DND-41 (cell line): ENCODE data around the gene PYCR2.
"Not testable (repeated sequence)": the region's sequence is repeated elsewhere in the genome, so short reads cannot be mapped to it uniquely, and the experiment has no call there.

Experiments used
- ATAC-seq: fragments of 200-7000 bp; cut with Tn5 transposase; 3 replicates; pipeline ENCODE4 v1.9.1; 2021; ENCODE audit warnings: low read depth; ENCODE audit not compliant: insufficient read depth
- DNase-seq: peaks from one replicate; pipeline ENCODE4 v3.0.0-alpha.2; 2020
- H2AFZ ChIP-seq: 2 replicates; pipeline ENCODE4 v1.6.0; 2012; ENCODE audit warnings: low read depth, low read length
- H3K27ac ChIP-seq: 2 replicates; pipeline ENCODE4 v1.5.1; 2012; ENCODE audit warnings: low read length, inconsistent platforms
- H3K27me3 ChIP-seq: fragments of 200-600 bp; sonication (generic); 2 replicates; pipeline ENCODE4 v1.6.0; 2012; ENCODE audit warnings: low read length, mild to moderate bottlenecking, inconsistent platforms; ENCODE audit not compliant: insufficient read depth, poor library complexity
- H3K36me3 ChIP-seq: 2 replicates; pipeline ENCODE4 v1.5.1; 2012; ENCODE audit warnings: low read length, inconsistent platforms; ENCODE audit not compliant: insufficient read depth
- H3K4me1 ChIP-seq: 2 replicates; pipeline ENCODE4 v1.5.1; 2012; ENCODE audit warnings: mild to moderate bottlenecking, low read length; ENCODE audit not compliant: insufficient read depth
- H3K4me2 ChIP-seq: 2 replicates; pipeline ENCODE4 v1.6.0; 2012; ENCODE audit warnings: mild to moderate bottlenecking, moderate library complexity, low read length, inconsistent platforms; ENCODE audit not compliant: insufficient read depth
- H3K4me3 ChIP-seq, 2 experiments: fragments of 200-600 bp in 1 of 2; shearing (Covaris generic) in 1 of 2; 2 replicates each; pipeline ENCODE4 v1.5.1; 2012 to 2016; ENCODE audit warnings: inconsistent platforms in 2 of 2, low read length in 2 of 2, mild to moderate bottlenecking in 2 of 2, low read depth in 1 of 2, moderate library complexity in 1 of 2
- H3K79me2 ChIP-seq: 2 replicates; pipeline ENCODE4 v1.6.0; 2012; ENCODE audit warnings: low read length, inconsistent platforms; ENCODE audit not compliant: insufficient read depth
- H3K9ac ChIP-seq: 2 replicates; pipeline ENCODE4 v1.6.0; 2012; ENCODE audit warnings: low read depth, mild to moderate bottlenecking, inconsistent platforms, low read length, moderate library complexity
- H3K9me3 ChIP-seq: 2 replicates; pipeline ENCODE4 v1.5.1; 2012; ENCODE audit warnings: low read length, moderate library complexity, mild to moderate bottlenecking, inconsistent platforms; ENCODE audit not compliant: insufficient read depth, severe bottlenecking
- H4K20me1 ChIP-seq: 2 replicates; pipeline ENCODE4 v1.6.0; 2012; ENCODE audit warnings: low read length; ENCODE audit not compliant: insufficient read depth
- CTCF ChIP-seq: IDR thresholded peaks from 2 replicates; pipeline ENCODE4 v1.5.1; 2012; ENCODE audit warnings: borderline replicate concordance, low read length, moderate library complexity, mild to moderate bottlenecking; ENCODE audit not compliant: poor library complexity, severe bottlenecking; ENCODE audit errors: extremely low read depth
- EZH2 ChIP-seq: IDR thresholded peaks from 3 replicates; pipeline ENCODE4 v1.6.1; 2012; ENCODE audit warnings: borderline replicate concordance, low read depth, mild to moderate bottlenecking, moderate library complexity, low read length, inconsistent platforms; ENCODE audit not compliant: severe bottlenecking

Gene PYCR2

GRCh38 chr1:225936523-225936922, 12.5 kb upstream of the PYCR2 start:
- H3K36me3 ChIP-seq: no peaks in the 10 kb centered on the region
- H3K4me3 ChIP-seq: no peak overlapping the region
- no peak overlapping the region for H3K4me2 ChIP-seq
- no peaks in the 10 kb centered on the region for H3K4me1 ChIP-seq
- H3K27me3 ChIP-seq: no peaks in the 10 kb centered on the region
- H4K20me1 ChIP-seq: no peaks in the 10 kb centered on the region
- DNase-seq: no peak
- ATAC-seq: no peak
- no peak for TF ChIP-seq CTCF
- no peak for TF ChIP-seq EZH2
- no peaks in the 10 kb centered on the region for H3K79me2 ChIP-seq
- no peak overlapping the region for H2AFZ ChIP-seq
- H3K9ac ChIP-seq: no peak overlapping the region
- no peaks in the 10 kb centered on the region for H3K9me3 ChIP-seq
- H3K27ac ChIP-seq: no peak overlapping the region

GRCh38 chr1:225936086-225936485, 12.0 kb upstream of the PYCR2 start:
- H3K27me3 ChIP-seq, H4K20me1 ChIP-seq, H3K9ac ChIP-seq, H3K79me2 ChIP-seq, H3K4me2 ChIP-seq, H2AFZ ChIP-seq, H3K36me3 ChIP-seq, DNase-seq, ATAC-seq, H3K4me1 ChIP-seq, H3K9me3 ChIP-seq, H3K27ac ChIP-seq, H3K4me3 ChIP-seq: not testable (repeated sequence)

GRCh38 chr1:225934711-225935110, 10.7 kb upstream of the PYCR2 start:
- Histone ChIP-seq H3K27ac (no peak overlapping the region), H2AFZ (no peak overlapping the region), H3K27me3 (no peaks in the 10 kb centered on the region), H4K20me1 (no peaks in the 10 kb centered on the region), H3K4me2 (no peak overlapping the region), H3K36me3 (no peaks in the 10 kb centered on the region), H3K4me1 (no peaks in the 10 kb centered on the region), H3K4me3 (no peak overlapping the region), H3K9ac (no peak overlapping the region), H3K79me2 (no peaks in the 10 kb centered on the region), H3K9me3 (no peaks in the 10 kb centered on the region)
- TF ChIP-seq CTCF: no peak
- no peak for TF ChIP-seq EZH2
- ATAC-seq (no peak), DNase-seq (no peak)

GRCh38 chr1:225933072-225933471, 9.0 kb upstream of the PYCR2 start:
- ATAC-seq (no peak), DNase-seq (no peak)
- Histone ChIP-seq H3K4me3 (no peak overlapping the region), H3K9me3 (no peaks in the 10 kb centered on the region), H3K9ac (no peak overlapping the region), H3K36me3 (no peaks in the 10 kb centered on the region), H3K4me2 (no peak overlapping the region), H3K27me3 (no peaks in the 10 kb centered on the region), H2AFZ (no peak overlapping the region), H4K20me1 (no peaks in the 10 kb centered on the region), H3K27ac (no peak overlapping the region), H3K79me2 (no peaks in the 10 kb centered on the region), H3K4me1 (no peaks in the 10 kb centered on the region)
- TF ChIP-seq CTCF (no peak), EZH2 (no peak)
